ENCODE data around the gene CRTAC1. TPM values are rescaled to one million over a fixed set of nuclear protein-coding genes. Genes with fewer than 3 reads are reported as not detected.

Gene CRTAC1
- total RNA-seq, 1 experiment from 2014 or later, result 0.20 TPM

DNA sequence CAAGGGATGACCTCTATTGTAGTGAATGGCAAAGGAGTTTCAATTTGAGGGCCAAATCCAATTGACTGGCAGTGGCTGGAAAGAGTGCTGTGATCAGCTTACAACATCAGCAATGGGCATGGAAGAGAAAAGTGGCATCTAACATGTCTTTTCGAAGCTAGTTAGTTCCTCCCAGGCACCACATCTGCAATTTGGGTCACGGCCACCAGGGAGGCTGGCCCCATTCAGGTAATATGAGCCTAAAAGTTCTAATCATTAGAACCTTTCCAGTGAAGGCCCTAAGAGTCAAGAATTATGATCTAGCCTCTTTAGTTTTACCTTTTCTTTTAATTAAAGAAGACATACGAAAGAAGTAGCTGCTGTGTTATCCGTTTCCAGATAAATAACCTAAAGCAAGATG lies 17.3 kb downstream of the CRTAC1 start:
- intact Hi-C loops (cut with micrococcal nuclease), result no loop called here
- H3K27me3 ChIP-seq (ENCODE audit: insufficient read depth, low read length), result peaks cover 71% of the 10 kb centered on the region
- H3K79me2 ChIP-seq (ENCODE audit: insufficient read depth, low read length), result no peaks in the 10 kb centered on the region
- peak; percentile 69 for ATAC-seq
- H3K27ac ChIP-seq (ENCODE audit: low read depth, low read length), result no peak overlapping the region
- POLR2A ChIA-PET, result no interaction called here
- no peaks in the 10 kb centered on the region for H3K9me3 ChIP-seq (ENCODE audit: control insufficient read depth in 1 of 2, insufficient read depth in 1 of 2, low read depth in 1 of 2, low read length in 2 of 2)
- no peak overlapping the region for H3K4me2 ChIP-seq (ENCODE audit: low read length)
- H2AFZ ChIP-seq (ENCODE audit: low read depth, low read length, poor library complexity, severe bottlenecking), result no peak overlapping the region
- CTCF ChIA-PET, result interaction anchor here (2.3 kb wide), 1 partner anchor 15 kb away, joined by 5 read pairs; no protein-coding TSS in a partner anchor
- BruUV-seq (replicated peaks), result no TSS peak
- no peaks in the 10 kb centered on the region for H4K20me1 ChIP-seq (ENCODE audit: insufficient read depth)
- H3K9me2 ChIP-seq (ENCODE audit: insufficient read depth), result no peaks in the 10 kb centered on the region
- no peaks in the 10 kb centered on the region for H3K4me1 ChIP-seq (ENCODE audit: control insufficient read depth in 1 of 2, insufficient read depth in 2 of 2, low read length in 2 of 2)
- H3K4me3 ChIP-seq (replicated peaks in 1 of 2; ENCODE audit: low read depth in 1 of 2, low read length in 2 of 2), result no peak overlapping the region
- RAD21 ChIA-PET (ENCODE audit: low non-redundant PET in 1 of 2, low total read pairs in 2 of 2, uncharacterized antibody in 2 of 2, unreplicated experiment in 2 of 2), result no interaction called here
- DNase-seq (ENCODE audit: low read depth, low spot score), result no peak
- no peaks in the 10 kb centered on the region for H3K36me3 ChIP-seq (ENCODE audit: control insufficient read depth in 1 of 2, insufficient read depth in 2 of 2, low read length in 2 of 2)
- TF ChIP-seq SIN3A (IDR thresholded peaks at IDR 0.05; ENCODE audit: low read depth), result no peak
- TF ChIP-seq, protein P1, sequence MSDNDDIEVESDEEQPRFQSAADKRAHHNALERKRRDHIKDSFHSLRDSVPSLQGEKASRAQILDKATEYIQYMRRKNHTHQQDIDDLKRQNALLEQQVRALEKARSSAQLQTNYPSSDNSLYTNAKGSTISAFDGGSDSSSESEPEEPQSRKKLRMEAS (IDR thresholded peaks at IDR 0.05), result no peak
- TF ChIP-seq, protein P2, sequence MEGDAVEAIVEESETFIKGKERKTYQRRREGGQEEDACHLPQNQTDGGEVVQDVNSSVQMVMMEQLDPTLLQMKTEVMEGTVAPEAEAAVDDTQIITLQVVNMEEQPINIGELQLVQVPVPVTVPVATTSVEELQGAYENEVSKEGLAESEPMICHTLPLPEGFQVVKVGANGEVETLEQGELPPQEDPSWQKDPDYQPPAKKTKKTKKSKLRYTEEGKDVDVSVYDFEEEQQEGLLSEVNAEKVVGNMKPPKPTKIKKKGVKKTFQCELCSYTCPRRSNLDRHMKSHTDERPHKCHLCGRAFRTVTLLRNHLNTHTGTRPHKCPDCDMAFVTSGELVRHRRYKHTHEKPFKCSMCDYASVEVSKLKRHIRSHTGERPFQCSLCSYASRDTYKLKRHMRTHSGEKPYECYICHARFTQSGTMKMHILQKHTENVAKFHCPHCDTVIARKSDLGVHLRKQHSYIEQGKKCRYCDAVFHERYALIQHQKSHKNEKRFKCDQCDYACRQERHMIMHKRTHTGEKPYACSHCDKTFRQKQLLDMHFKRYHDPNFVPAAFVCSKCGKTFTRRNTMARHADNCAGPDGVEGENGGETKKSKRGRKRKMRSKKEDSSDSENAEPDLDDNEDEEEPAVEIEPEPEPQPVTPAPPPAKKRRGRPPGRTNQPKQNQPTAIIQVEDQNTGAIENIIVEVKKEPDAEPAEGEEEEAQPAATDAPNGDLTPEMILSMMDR (IDR thresholded peaks at IDR 0.05 in 2 of 3, conservative IDR thresholded peaks at IDR 0.05 in 1 of 3; ENCODE audit: borderline replicate concordance in 1 of 3, insufficient read depth in 1 of 3, low read depth in 2 of 3, low read length in 2 of 3), result peak in 2 of 3 experiments; percentile 40 to 50; a peak in 4 of 6 replicates
- TF ChIP-seq EZH2phosphoT487 (IDR thresholded peaks at IDR 0.05; ENCODE audit: borderline replicate concordance), result no peak
- H3K9ac ChIP-seq (ENCODE audit: low read length), result no peak overlapping the region

DNA sequence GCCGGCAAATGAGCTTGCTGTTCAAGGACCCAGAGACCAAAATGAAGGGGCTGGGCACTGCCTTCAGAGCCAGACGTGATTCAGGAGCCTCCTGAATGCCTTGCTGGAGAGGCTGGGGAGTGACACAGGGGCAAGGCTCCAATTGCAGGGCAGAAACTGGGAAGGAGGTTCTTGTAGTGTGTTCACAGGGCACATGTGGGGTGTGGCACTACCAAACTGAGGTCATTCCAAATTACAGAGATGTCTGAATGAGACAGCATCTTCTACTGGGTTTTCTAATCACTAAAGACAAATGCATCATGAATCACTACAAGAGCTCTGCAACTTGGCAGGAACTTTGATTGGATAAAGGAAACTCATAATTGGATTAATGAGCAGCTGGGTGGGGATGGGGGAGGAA lies 17.8 kb downstream of the CRTAC1 start:
- no peak overlapping the region for H2AFZ ChIP-seq (ENCODE audit: low read depth, low read length, poor library complexity, severe bottlenecking)
- no peak for TF ChIP-seq CEBPB (IDR thresholded peaks at IDR 0.05; ENCODE audit: low read depth)
- no peak for TF ChIP-seq ZNF274 (IDR thresholded peaks at IDR 0.05; ENCODE audit: low read depth, low read length)
- no peak for TF ChIP-seq SIN3A (IDR thresholded peaks at IDR 0.05; ENCODE audit: low read depth)
- TF ChIP-seq RAD21 (IDR thresholded peaks at IDR 0.05; ENCODE audit: low read depth), result no peak
- TF ChIP-seq, protein P3, sequence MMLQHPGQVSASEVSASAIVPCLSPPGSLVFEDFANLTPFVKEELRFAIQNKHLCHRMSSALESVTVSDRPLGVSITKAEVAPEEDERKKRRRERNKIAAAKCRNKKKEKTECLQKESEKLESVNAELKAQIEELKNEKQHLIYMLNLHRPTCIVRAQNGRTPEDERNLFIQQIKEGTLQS (IDR thresholded peaks at IDR 0.05), result no peak
- TF ChIP-seq, protein P1 (IDR thresholded peaks at IDR 0.05), result no peak
- no peak for TF ChIP-seq TCF7L2 (IDR thresholded peaks at IDR 0.05; ENCODE audit: borderline replicate concordance, extremely low read depth, insufficient read depth, insufficient read length)
- TF ChIP-seq, protein P2 (IDR thresholded peaks at IDR 0.05 in 2 of 3, conservative IDR thresholded peaks at IDR 0.05 in 1 of 3; ENCODE audit: borderline replicate concordance in 1 of 3, insufficient read depth in 1 of 3, low read depth in 2 of 3, low read length in 2 of 3), result no peak
- TF ChIP-seq, protein P4, sequence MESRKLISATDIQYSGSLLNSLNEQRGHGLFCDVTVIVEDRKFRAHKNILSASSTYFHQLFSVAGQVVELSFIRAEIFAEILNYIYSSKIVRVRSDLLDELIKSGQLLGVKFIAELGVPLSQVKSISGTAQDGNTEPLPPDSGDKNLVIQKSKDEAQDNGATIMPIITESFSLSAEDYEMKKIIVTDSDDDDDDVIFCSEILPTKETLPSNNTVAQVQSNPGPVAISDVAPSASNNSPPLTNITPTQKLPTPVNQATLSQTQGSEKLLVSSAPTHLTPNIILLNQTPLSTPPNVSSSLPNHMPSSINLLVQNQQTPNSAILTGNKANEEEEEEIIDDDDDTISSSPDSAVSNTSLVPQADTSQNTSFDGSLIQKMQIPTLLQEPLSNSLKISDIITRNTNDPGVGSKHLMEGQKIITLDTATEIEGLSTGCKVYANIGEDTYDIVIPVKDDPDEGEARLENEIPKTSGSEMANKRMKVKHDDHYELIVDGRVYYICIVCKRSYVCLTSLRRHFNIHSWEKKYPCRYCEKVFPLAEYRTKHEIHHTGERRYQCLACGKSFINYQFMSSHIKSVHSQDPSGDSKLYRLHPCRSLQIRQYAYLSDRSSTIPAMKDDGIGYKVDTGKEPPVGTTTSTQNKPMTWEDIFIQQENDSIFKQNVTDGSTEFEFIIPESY (IDR thresholded peaks at IDR 0.05; ENCODE audit: extremely low read depth, insufficient replicate concordance, low read length), result no peak
- RAD21 ChIA-PET (ENCODE audit: low non-redundant PET in 1 of 2, low total read pairs in 2 of 2, uncharacterized antibody in 2 of 2, unreplicated experiment in 2 of 2), result no interaction called here
- H3K36me3 ChIP-seq (ENCODE audit: control insufficient read depth in 1 of 2, insufficient read depth in 2 of 2, low read length in 2 of 2), result no peaks in the 10 kb centered on the region
- no peak overlapping the region for H3K9ac ChIP-seq (ENCODE audit: low read length)
- BruUV-seq (replicated peaks), result no TSS peak
- no peak overlapping the region for H3K4me3 ChIP-seq (replicated peaks in 1 of 2; ENCODE audit: low read depth in 1 of 2, low read length in 2 of 2)
- H3K4me1 ChIP-seq (ENCODE audit: control insufficient read depth in 1 of 2, insufficient read depth in 2 of 2, low read length in 2 of 2), result no peaks in the 10 kb centered on the region
- H3K27ac ChIP-seq (ENCODE audit: low read depth, low read length), result no peak overlapping the region
- H3K9me2 ChIP-seq (ENCODE audit: insufficient read depth), result no peaks in the 10 kb centered on the region
- peaks cover 75% of the 10 kb centered on the region for H3K27me3 ChIP-seq (ENCODE audit: insufficient read depth, low read length)
- intact Hi-C loops (cut with micrococcal nuclease), result no loop called here
- DNase-seq (ENCODE audit: low read depth, low spot score) (no peak), ATAC-seq (no peak)
- no peaks in the 10 kb centered on the region for H4K20me1 ChIP-seq (ENCODE audit: insufficient read depth)
- POLR2A ChIA-PET, result no interaction called here
- no peaks in the 10 kb centered on the region for H3K79me2 ChIP-seq (ENCODE audit: insufficient read depth, low read length)
- no peaks in the 10 kb centered on the region for H3K9me3 ChIP-seq (ENCODE audit: control insufficient read depth in 1 of 2, insufficient read depth in 1 of 2, low read depth in 1 of 2, low read length in 2 of 2)
- H3K4me2 ChIP-seq (ENCODE audit: low read length), result no peak overlapping the region
- CTCF ChIA-PET, result interaction anchor here (2.3 kb wide), 1 partner anchor 16 kb away, joined by 5 read pairs; no protein-coding TSS in a partner anchor

All from HCT116 (cell line).